ENCODE measurements around the gene SPACA4. TPM values are rescaled to one million over a fixed set of nuclear protein-coding genes. Genes with fewer than 3 reads are reported as not detected.

SPACA4 gene
- total and polyA plus RNA-seq, 10 of the 15 experiments (the other 5 are each of a cell fraction or from before 2014, with no cell fraction given): not detected

DNA sequence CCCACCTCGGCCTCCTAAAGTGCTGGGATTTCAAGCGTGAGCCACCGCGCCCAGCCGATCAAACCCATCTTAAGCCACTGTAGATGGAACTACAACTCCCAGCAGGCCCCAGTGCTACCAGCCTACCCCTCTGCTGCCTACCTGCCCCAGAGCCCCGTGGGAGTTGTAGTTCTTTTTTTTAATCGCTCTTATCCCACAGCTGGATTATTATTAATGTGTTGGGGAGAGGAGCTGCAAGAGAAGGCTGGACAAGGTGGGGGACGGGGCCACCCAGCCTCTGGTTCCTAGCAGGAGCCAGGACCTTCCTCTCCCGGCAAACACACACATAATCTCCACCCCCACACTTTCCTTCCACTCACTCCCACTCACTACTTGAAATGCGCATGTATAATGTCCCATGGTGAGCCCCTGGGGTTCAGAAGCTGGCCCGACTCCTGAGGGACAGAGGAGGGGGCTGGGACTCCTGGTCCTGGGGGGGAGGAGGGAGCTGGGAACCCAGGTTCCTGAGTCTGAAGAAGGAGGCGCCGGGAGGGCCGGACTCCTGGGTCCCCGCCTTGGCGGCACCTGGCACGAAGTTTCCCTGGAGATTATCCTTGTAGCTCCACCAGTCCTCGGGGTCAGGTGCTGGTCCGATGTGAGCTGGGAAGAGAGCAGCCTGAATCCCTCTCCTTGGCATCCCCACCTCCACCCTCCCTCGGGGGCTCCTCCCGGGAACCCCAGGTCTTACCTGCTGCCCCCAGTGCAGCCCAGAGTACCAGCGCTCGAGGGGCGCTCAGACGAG, 38.5 kb downstream of the SPACA4 start (continued):
- TF ChIP-seq MXI1 (IDR thresholded peaks at IDR 0.05; ENCODE audit: low read depth, low read length) (no peak), PML (IDR thresholded peaks at IDR 0.05; ENCODE audit: low read length) (no peak), CREB1 (IDR thresholded peaks at IDR 0.05; ENCODE audit: low read depth) (peak; percentile 67), NFXL1 (IDR thresholded peaks at IDR 0.05; ENCODE audit: borderline replicate concordance) (no peak), RAD51 (IDR thresholded peaks at IDR 0.05) (no peak), NFYB (IDR thresholded peaks at IDR 0.05; ENCODE audit: insufficient read depth, low read depth, low read length) (no peak), PAX8 (IDR thresholded peaks at IDR 0.05) (no peak), SIX5 (IDR thresholded peaks at IDR 0.05; ENCODE audit: low read depth, low read length, severe bottlenecking) (peak; percentile 99), TBL1XR1 (IDR thresholded peaks at IDR 0.05; ENCODE audit: low read depth, low read length) (0 out of 2 replicates have a peak, but pooled peaks have one; percentile 62), IKZF1 (conservative IDR thresholded peaks at IDR 0.05) (peak; percentile 94), YY1 (IDR thresholded peaks at IDR 0.05; ENCODE audit: low read depth, low read length) (peak; percentile 73; the same call in 1 of the 2 replicates), RUNX3 (IDR thresholded peaks at IDR 0.05; ENCODE audit: low read length) (no peak), TARDBP (IDR thresholded peaks at IDR 0.05; ENCODE audit: borderline replicate concordance) (peak; percentile 95), HDAC6 (IDR thresholded peaks at IDR 0.05; ENCODE audit: unreplicated experiment) (no peak), SUZ12 (IDR thresholded peaks at IDR 0.05; ENCODE audit: unreplicated experiment) (peak; percentile 88), CREM (IDR thresholded peaks at IDR 0.05; ENCODE audit: low read depth) (peak; percentile 79; the same call in 1 of the 2 replicates), ZNF207 (IDR thresholded peaks at IDR 0.05; ENCODE audit: borderline replicate concordance) (no peak), LARP7 (IDR thresholded peaks at IDR 0.05) (no peak), RELA (IDR thresholded peaks at IDR 0.05; ENCODE audit: borderline replicate concordance, partially characterized antibody) (peak; percentile 54)
- TF ChIP-seq, protein P1, sequence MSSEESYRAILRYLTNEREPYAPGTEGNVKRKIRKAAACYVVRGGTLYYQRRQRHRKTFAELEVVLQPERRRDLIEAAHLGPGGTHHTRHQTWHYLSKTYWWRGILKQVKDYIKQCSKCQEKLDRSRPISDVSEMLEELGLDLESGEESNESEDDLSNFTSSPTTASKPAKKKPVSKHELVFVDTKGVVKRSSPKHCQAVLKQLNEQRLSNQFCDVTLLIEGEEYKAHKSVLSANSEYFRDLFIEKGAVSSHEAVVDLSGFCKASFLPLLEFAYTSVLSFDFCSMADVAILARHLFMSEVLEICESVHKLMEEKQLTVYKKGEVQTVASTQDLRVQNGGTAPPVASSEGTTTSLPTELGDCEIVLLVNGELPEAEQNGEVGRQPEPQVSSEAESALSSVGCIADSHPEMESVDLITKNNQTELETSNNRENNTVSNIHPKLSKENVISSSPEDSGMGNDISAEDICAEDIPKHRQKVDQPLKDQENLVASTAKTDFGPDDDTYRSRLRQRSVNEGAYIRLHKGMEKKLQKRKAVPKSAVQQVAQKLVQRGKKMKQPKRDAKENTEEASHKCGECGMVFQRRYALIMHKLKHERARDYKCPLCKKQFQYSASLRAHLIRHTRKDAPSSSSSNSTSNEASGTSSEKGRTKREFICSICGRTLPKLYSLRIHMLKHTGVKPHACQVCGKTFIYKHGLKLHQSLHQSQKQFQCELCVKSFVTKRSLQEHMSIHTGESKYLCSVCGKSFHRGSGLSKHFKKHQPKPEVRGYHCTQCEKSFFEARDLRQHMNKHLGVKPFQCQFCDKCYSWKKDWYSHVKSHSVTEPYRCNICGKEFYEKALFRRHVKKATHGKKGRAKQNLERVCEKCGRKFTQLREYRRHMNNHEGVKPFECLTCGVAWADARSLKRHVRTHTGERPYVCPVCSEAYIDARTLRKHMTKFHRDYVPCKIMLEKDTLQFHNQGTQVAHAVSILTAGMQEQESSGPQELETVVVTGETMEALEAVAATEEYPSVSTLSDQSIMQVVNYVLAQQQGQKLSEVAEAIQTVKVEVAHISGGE (CRISPR knock-in tag; IDR thresholded peaks at IDR 0.05): no peak
- TF ChIP-seq, protein P2, sequence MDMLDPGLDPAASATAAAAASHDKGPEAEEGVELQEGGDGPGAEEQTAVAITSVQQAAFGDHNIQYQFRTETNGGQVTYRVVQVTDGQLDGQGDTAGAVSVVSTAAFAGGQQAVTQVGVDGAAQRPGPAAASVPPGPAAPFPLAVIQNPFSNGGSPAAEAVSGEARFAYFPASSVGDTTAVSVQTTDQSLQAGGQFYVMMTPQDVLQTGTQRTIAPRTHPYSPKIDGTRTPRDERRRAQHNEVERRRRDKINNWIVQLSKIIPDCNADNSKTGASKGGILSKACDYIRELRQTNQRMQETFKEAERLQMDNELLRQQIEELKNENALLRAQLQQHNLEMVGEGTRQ (IDR thresholded peaks at IDR 0.05; ENCODE audit: borderline replicate concordance, low read depth, low read length): no peak
- TF ChIP-seq, protein P3, sequence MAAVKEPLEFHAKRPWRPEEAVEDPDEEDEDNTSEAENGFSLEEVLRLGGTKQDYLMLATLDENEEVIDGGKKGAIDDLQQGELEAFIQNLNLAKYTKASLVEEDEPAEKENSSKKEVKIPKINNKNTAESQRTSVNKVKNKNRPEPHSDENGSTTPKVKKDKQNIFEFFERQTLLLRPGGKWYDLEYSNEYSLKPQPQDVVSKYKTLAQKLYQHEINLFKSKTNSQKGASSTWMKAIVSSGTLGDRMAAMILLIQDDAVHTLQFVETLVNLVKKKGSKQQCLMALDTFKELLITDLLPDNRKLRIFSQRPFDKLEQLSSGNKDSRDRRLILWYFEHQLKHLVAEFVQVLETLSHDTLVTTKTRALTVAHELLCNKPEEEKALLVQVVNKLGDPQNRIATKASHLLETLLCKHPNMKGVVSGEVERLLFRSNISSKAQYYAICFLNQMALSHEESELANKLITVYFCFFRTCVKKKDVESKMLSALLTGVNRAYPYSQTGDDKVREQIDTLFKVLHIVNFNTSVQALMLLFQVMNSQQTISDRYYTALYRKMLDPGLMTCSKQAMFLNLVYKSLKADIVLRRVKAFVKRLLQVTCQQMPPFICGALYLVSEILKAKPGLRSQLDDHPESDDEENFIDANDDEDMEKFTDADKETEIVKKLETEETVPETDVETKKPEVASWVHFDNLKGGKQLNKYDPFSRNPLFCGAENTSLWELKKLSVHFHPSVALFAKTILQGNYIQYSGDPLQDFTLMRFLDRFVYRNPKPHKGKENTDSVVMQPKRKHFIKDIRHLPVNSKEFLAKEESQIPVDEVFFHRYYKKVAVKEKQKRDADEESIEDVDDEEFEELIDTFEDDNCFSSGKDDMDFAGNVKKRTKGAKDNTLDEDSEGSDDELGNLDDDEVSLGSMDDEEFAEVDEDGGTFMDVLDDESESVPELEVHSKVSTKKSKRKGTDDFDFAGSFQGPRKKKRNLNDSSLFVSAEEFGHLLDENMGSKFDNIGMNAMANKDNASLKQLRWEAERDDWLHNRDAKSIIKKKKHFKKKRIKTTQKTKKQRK (IDR thresholded peaks at IDR 0.05; ENCODE audit: low read depth, low read length): no peak
- TF ChIP-seq, protein P4, sequence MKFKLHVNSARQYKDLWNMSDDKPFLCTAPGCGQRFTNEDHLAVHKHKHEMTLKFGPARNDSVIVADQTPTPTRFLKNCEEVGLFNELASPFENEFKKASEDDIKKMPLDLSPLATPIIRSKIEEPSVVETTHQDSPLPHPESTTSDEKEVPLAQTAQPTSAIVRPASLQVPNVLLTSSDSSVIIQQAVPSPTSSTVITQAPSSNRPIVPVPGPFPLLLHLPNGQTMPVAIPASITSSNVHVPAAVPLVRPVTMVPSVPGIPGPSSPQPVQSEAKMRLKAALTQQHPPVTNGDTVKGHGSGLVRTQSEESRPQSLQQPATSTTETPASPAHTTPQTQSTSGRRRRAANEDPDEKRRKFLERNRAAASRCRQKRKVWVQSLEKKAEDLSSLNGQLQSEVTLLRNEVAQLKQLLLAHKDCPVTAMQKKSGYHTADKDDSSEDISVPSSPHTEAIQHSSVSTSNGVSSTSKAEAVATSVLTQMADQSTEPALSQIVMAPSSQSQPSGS (IDR thresholded peaks at IDR 0.05; ENCODE audit: low read length): no peak

Measured in GM12878 (cell line).